Measurements from ENCODE around the gene CCL23. TPM values are rescaled to one million over a fixed set of nuclear protein-coding genes. Genes with fewer than 3 reads are reported as not detected.

The CCL23 gene
- polyA plus RNA-seq, 1 donor (not counting 4 experiments of a cell fraction or from before 2014, with no cell fraction given): not detected

- Histone ChIP-seq H3K4me2 (ENCODE audit: control insufficient read depth, extremely low read depth, insufficient read depth, low read depth, low read length) (no peak overlapping the region), H3K27me3 (ENCODE audit: control insufficient read depth, extremely low read depth, insufficient read depth, low read length) (no peaks in the 10 kb centered on the region), H3K79me2 (ENCODE audit: control insufficient read depth, insufficient read depth, low read length) (no peaks in the 10 kb centered on the region), H3K4me1 (ENCODE audit: control insufficient read depth, extremely low read depth, insufficient read depth, low read length) (no peaks in the 10 kb centered on the region), H3K4me3 (ENCODE audit: control insufficient read depth in 2 of 3, extremely low read depth in 1 of 3, insufficient read depth in 2 of 3, low read depth in 1 of 3, low read length in 3 of 3) (no peak overlapping the region), H2AFZ (ENCODE audit: control insufficient read depth, low read length) (no peak overlapping the region), H3K9me3 (ENCODE audit: control insufficient read depth, low read depth, low read length) (no peaks in the 10 kb centered on the region), H3K9ac (ENCODE audit: control insufficient read depth, extremely low read depth, insufficient read depth, low read length) (no peak overlapping the region), H3K36me3 (ENCODE audit: control insufficient read depth in 2 of 2, extremely low read depth in 1 of 2, insufficient read depth in 2 of 2, low read length in 2 of 2) (no peaks in the 10 kb centered on the region), H4K20me1 (ENCODE audit: control insufficient read depth, extremely low read depth, insufficient read depth, low read length) (no peaks in the 10 kb centered on the region), H3K9me1 (ENCODE audit: control insufficient read depth, extremely low read depth, insufficient read depth, low read length) (no peaks in the 10 kb centered on the region), H3K27ac (ENCODE audit: control insufficient read depth, insufficient read depth, low read length) (no peak overlapping the region)
- TF ChIP-seq CTCF (optimal IDR thresholded peaks at IDR 0.05 in 1 of 3, IDR thresholded peaks at IDR 0.05 in 1 of 3, conservative IDR thresholded peaks at IDR 0.05 in 1 of 3; ENCODE audit: extremely low read depth in 1 of 3, insufficient read depth in 2 of 3, low read length in 3 of 3) (peak; percentile 57 to 69 (median 58)), EZH2 (IDR thresholded peaks at IDR 0.05; ENCODE audit: low read length) (no peak)
- FAIRE-seq: no peak
- DNase-seq (ENCODE audit: low read depth, low spot score): no peak
- dilution Hi-C loops (cut with MboI; ENCODE audit: extremely low pct_ligation_motif_present, low sequenced_read_pairs): no loop called here
These were observed 8.6 kb downstream of the CCL23 start for GRCh38 chr17:36008998-36009665.

GRCh38 chr17:36004594-36005108 lies 13.1 kb downstream of the CCL23 start:
- H4K20me1 ChIP-seq (ENCODE audit: control insufficient read depth, extremely low read depth, insufficient read depth, low read length): no peaks in the 10 kb centered on the region
- no peaks in the 10 kb centered on the region for H3K9me3 ChIP-seq (ENCODE audit: control insufficient read depth, low read depth, low read length)
- no peaks in the 10 kb centered on the region for H3K9me1 ChIP-seq (ENCODE audit: control insufficient read depth, extremely low read depth, insufficient read depth, low read length)
- DNase-seq (ENCODE audit: low read depth, low spot score) (no peak), FAIRE-seq (no peak)
- TF ChIP-seq EZH2 (IDR thresholded peaks at IDR 0.05; ENCODE audit: low read length): no peak
- no peak for TF ChIP-seq CTCF (optimal IDR thresholded peaks at IDR 0.05 in 1 of 3, IDR thresholded peaks at IDR 0.05 in 1 of 3, conservative IDR thresholded peaks at IDR 0.05 in 1 of 3; ENCODE audit: extremely low read depth in 1 of 3, insufficient read depth in 2 of 3, low read length in 3 of 3)
- H3K27me3 ChIP-seq (ENCODE audit: control insufficient read depth, extremely low read depth, insufficient read depth, low read length): no peaks in the 10 kb centered on the region
- H3K27ac ChIP-seq (ENCODE audit: control insufficient read depth, insufficient read depth, low read length): no peak overlapping the region
- no peak overlapping the region for H3K9ac ChIP-seq (ENCODE audit: control insufficient read depth, extremely low read depth, insufficient read depth, low read length)
- H3K36me3 ChIP-seq (ENCODE audit: control insufficient read depth in 2 of 2, extremely low read depth in 1 of 2, insufficient read depth in 2 of 2, low read length in 2 of 2): no peaks in the 10 kb centered on the region
- H3K4me3 ChIP-seq (ENCODE audit: control insufficient read depth in 2 of 3, extremely low read depth in 1 of 3, insufficient read depth in 2 of 3, low read depth in 1 of 3, low read length in 3 of 3): no peak overlapping the region
- dilution Hi-C loops (cut with MboI; ENCODE audit: extremely low pct_ligation_motif_present, low sequenced_read_pairs): no loop called here
- H3K79me2 ChIP-seq (ENCODE audit: control insufficient read depth, insufficient read depth, low read length): no peaks in the 10 kb centered on the region
- H3K4me2 ChIP-seq (ENCODE audit: control insufficient read depth, extremely low read depth, insufficient read depth, low read depth, low read length): no peak overlapping the region
- no peak overlapping the region for H2AFZ ChIP-seq (ENCODE audit: control insufficient read depth, low read length)
- H3K4me1 ChIP-seq (ENCODE audit: control insufficient read depth, extremely low read depth, insufficient read depth, low read length): no peaks in the 10 kb centered on the region
